GM12801 (cell line): ENCODE data around the gene C10orf95.

Experiments used
- TF ChIP-seq, protein P1 (sequence below): IDR thresholded peaks from one replicate; pipeline ENCODE4 v1.5.1; 2011; ENCODE audit warnings: control low read depth; ENCODE audit not compliant: insufficient read length; ENCODE audit errors: extremely low read depth

Gene C10orf95

DNA sequence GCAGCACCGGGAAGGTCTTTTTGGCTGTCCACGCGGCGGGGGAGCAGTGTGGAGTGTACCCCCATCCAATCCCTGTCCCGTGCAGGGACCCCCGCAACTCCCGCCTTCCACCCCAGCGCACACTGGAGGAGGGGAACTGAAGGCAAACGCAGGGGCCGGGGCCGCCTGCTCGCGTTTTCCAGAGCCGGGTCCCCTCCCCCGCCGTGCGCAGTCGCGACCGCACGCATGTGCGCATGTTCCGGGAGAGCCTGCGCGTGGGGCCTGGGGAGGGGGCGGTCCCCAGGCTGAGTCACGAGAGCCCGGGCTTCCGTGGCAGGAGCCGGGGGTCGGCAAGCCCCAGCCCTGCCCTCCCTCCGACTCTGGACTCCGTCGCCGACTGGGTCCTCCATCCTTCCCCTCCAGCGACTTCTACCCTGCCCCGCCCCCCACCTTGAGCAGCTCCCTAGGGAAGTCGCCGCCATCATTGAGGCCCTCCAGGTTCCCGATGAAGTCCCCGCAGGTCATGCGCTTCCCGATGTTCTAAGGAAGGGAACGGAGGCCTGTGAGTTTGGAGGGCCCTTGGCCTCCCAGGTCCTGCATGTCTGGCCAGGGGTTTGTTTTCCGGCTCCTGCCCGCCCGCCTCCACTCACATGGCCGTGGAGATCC, 40.8 kb downstream of the C10orf95 start:
- TF ChIP-seq, protein P1, sequence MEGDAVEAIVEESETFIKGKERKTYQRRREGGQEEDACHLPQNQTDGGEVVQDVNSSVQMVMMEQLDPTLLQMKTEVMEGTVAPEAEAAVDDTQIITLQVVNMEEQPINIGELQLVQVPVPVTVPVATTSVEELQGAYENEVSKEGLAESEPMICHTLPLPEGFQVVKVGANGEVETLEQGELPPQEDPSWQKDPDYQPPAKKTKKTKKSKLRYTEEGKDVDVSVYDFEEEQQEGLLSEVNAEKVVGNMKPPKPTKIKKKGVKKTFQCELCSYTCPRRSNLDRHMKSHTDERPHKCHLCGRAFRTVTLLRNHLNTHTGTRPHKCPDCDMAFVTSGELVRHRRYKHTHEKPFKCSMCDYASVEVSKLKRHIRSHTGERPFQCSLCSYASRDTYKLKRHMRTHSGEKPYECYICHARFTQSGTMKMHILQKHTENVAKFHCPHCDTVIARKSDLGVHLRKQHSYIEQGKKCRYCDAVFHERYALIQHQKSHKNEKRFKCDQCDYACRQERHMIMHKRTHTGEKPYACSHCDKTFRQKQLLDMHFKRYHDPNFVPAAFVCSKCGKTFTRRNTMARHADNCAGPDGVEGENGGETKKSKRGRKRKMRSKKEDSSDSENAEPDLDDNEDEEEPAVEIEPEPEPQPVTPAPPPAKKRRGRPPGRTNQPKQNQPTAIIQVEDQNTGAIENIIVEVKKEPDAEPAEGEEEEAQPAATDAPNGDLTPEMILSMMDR = no peak

DNA sequence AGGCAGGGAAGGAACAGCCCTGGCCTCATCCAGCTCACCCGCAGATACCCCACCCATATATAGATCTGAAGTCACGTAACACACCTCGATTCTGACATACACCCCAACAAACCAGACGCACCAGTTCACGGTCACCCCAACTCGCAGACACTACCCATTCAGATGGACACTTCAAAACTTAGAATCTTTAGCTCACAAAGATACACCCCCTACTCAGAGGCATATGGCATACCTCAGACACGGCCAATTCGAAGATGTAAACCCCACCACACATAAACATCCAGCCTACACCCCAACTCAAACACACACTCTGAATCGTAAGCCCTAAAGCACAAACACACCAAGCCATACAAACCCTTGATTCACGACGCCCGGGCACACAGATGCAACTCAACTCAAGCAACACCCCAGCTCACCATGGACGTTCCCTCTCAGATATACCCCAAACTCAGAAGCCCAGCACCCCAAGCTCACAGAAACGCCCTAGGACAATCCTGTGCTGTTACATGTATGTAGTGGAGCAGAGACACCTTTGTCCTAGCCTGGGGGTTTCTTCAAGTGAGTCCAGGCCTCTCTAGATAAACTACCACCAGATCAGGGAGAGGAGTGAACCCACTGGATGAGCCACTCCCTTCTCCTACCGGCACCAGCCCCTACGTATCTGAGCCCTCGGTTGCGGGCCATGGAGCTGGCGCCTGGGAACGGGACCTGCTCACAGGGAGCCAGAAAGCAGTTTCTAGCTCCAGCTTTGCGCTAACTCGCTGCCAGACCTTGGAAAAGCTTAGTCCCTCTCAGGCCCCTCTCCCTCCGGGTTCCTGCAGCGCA, 41.5 kb downstream of the C10orf95 start:
- TF ChIP-seq, protein P1 = no peak

DNA sequence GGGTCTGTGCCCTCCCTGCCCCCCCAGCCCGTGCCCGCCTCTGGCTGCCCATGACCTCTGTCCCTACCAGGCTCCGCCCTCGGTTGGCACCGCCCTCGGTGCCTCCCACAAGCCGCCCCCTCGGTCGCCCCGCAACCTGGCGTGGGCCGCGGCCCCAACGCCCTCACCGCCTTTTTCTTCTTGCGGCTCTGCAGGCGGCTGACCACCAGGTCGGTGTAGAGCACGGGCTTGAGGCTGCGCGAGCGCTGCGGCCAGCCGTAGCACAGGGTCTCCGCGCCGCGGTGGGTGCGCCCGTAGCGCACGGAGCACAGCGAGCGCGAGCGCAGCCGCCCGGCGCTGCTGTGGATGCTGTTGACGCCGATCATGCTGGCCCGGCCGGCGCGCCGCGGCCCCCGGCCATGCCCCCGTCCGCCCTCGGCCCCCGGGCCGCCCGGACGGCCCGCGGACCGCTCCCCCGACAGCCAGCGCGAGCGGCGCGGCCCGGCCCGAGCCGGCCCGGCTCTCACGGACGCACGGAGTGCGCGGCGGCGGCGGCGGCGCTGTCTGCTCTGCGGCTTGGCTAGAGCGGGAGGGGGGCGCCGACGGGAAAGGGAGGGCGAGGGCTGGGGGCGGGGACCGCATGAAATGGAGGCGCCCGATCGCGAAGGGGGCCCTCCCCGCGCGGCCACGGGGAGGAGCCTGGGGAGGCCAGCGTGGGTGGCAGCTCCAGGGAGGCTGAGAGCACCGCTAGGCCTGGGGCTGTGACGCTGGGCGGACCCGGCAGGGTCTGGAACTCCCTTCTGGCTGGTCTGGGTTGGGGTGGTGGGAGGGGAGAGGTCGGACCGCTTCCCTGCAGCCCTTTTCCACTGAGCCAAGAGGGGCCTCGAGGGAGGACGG, 42.4 kb downstream of the C10orf95 start:
- TF ChIP-seq, protein P1 = no peak

DNA sequence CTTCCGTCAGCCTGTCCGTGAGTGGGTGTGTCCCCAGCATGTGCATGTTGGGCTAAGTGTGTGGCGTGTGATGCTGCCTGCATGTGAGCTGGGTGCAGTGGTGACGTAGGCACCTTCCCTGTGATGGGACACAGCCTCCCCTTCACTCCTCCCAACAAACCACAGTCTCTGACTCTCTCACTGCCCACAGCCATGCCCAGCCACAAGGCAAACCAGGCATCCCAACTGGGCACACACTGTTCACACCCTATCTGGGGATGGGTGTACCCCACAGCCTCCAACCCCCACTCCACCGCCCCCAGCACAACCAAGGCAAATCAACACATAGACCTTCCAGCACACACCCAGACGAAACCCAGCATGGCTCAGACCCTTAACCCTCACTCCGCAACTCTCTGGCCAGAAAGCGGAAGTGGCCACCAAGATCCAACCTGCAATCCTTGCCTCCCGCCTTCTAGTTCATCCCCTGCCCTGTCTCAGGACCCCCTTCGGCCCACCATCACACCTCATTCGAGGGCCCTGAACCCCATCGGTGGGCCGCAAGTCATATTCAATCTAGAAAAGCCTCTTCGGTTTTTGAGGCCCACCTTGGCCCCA, 43.1 kb downstream of the C10orf95 start:
- TF ChIP-seq, protein P1 = no peak

DNA sequence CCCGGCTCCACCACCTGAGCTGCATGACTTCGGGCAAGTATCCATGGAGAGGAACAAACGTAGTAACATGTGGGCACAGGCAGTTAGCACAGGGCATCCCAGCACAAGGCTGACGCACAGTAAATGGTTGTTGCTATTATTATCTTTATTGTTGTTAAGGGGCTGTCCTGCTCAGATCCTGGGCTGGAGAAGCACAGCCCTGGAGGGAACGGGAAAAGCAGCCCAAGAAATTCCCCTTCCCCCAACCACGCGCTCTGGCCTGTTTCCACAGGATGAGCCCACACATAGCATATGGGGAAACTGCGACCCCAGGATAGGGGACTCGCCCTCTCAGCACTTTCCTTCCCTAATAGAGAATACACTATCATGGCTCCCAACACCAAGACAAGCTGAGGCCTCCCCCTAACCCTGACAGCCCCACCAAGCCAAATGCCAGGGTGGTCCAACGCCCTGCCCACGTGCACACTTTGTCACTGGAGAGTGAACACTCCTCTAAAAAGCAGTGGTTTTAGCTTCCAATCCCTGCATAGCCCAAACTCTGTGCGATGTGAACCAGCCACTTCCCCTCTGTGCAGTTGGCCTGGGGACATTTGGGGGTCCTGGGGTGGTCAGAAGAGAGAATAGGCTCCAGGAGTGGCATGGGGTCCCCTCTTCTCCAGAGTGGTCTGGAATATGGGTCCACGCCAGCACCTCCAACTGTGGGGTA, 43.8 kb downstream of the C10orf95 start:
- TF ChIP-seq, protein P1 = no peak

DNA sequence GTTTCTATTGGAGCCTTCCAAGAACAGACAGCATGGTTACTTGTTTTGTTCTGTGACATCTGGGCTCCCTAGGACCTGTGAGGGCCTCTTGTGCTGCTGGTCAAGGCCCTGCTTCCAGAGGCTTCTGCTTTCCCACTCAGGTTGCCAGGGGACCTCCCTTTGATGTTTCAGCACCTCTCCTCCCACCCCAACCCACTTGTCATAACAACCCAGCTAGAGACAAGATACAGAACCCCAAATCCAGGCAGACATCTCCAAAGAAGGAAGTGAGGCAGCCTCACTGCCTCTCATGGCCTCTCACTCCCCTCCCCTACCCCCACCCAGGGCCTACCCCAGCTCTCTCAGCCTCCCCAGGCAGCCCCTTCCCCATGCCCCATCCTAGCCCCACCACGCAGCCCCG, 44.5 kb downstream of the C10orf95 start:
- TF ChIP-seq, protein P1 = no peak
